Mesothelial cell of epicardium (in vitro differentiated cells): ENCODE results near the gene LRCH4. TPM values are rescaled to one million over a fixed set of nuclear protein-coding genes. Genes with fewer than 3 reads are reported as not detected.
"Not testable (repeated sequence)": the region's sequence is repeated elsewhere in the genome, so short reads cannot be mapped to it uniquely, and the experiment has no call there.

Source experiments
- DNase-seq, 2 experiments: peaks; one replicate each; pipeline ENCODE4 v3.0.0; 2021; ENCODE audit warnings: low spot score in 2 of 2; ENCODE audit not compliant: unreplicated experiment in 2 of 2
- H3K27ac Mint-ChIP-seq: 2 replicates; pipeline ENCODE4 v1.8.0; 2021; ENCODE audit warnings: mixed read lengths
- H3K27me3 Mint-ChIP-seq: 2 replicates; pipeline ENCODE4 v1.8.0; 2021; ENCODE audit warnings: low read depth, mixed read lengths
- H3K36me3 Mint-ChIP-seq: 2 replicates; pipeline ENCODE4 v1.8.0; 2021; ENCODE audit warnings: mixed read lengths
- H3K4me1 Mint-ChIP-seq: 2 replicates; pipeline ENCODE4 v1.8.0; 2021; ENCODE audit warnings: mixed read lengths
- H3K4me3 Mint-ChIP-seq: 2 replicates; pipeline ENCODE4 v1.8.0; 2021; ENCODE audit warnings: mild to moderate bottlenecking, moderate library complexity, mixed read lengths
- H3K9me3 Mint-ChIP-seq: 2 replicates; pipeline ENCODE4 v1.8.0; 2021; ENCODE audit warnings: mixed read lengths
- total RNA-seq: library from RNA; stranded (reverse); gene quantifications from 3 replicates; pipeline ENCODE4 v1.2.1, GENCODE V29; 2021
- TF ChIP-seq, protein P1 (sequence below): fragments of 200-600 bp; sonication (generic); IDR thresholded peaks from one replicate; pipeline ENCODE4 v1.5.0; 2021; ENCODE audit warnings: antibody characterized with exemption; ENCODE audit not compliant: unreplicated experiment

Gene LRCH4
- total RNA-seq, 1 donor from 2014 or later, result 127 TPM

DNA sequence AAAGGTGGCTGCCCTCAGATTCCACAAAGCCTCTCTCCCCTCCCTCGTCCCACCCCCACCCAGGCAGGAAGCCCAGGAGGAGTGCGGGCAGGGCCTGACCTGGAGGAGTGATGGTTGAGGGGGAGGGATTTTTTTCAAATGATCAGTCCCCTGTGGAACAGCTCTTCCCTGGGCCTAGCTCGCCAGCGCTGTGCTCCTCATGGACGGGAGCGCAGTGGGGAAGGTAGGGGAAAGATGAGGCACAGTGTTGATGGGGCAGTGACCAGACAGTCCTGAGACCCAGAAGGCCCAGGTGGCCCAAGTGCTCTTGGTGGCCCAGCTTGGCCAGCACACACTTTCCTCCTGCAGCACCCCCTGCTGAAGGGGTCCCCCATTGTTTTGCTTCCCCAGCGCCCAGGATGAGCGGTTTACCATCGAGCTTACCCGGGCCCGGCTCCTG lies 20.8 kb downstream of the LRCH4 start:
- H3K27ac Mint-ChIP-seq, result no peak overlapping the region
- peaks cover 19% of the 10 kb centered on the region for H3K4me1 Mint-ChIP-seq
- no peak for DNase-seq
- H3K4me3 Mint-ChIP-seq, result no peak overlapping the region
- TF ChIP-seq, protein P1, sequence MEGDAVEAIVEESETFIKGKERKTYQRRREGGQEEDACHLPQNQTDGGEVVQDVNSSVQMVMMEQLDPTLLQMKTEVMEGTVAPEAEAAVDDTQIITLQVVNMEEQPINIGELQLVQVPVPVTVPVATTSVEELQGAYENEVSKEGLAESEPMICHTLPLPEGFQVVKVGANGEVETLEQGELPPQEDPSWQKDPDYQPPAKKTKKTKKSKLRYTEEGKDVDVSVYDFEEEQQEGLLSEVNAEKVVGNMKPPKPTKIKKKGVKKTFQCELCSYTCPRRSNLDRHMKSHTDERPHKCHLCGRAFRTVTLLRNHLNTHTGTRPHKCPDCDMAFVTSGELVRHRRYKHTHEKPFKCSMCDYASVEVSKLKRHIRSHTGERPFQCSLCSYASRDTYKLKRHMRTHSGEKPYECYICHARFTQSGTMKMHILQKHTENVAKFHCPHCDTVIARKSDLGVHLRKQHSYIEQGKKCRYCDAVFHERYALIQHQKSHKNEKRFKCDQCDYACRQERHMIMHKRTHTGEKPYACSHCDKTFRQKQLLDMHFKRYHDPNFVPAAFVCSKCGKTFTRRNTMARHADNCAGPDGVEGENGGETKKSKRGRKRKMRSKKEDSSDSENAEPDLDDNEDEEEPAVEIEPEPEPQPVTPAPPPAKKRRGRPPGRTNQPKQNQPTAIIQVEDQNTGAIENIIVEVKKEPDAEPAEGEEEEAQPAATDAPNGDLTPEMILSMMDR, result no peak
- H3K9me3 Mint-ChIP-seq, result no peaks in the 10 kb centered on the region
- no peaks in the 10 kb centered on the region for H3K36me3 Mint-ChIP-seq
- no peaks in the 10 kb centered on the region for H3K27me3 Mint-ChIP-seq

DNA sequence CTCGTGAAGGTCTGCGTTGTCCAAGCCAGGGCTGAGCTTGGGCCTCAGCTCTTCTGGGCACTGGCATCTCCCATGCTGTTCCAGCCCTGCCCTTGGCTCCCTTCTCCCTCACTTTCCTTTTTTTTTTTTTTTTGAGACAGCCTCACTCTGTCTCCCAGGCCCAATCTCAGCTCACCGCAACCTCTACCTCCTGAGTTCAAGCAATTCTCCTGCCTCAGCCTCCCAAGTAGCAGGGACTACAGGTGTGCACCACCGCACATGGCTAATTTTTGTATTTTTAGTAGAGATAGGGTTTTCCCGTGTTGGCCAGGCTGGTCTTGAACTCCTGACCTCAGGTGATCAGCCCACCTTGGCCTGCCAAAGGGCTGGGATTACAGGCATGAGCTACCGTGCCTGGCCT lies 21.5 kb downstream of the LRCH4 start:
- H3K4me1 Mint-ChIP-seq, result peaks cover 17% of the 10 kb centered on the region
- H3K36me3 Mint-ChIP-seq, DNase-seq, H3K9me3 Mint-ChIP-seq, H3K4me3 Mint-ChIP-seq, H3K27ac Mint-ChIP-seq, H3K27me3 Mint-ChIP-seq: not testable (repeated sequence)

DNA sequence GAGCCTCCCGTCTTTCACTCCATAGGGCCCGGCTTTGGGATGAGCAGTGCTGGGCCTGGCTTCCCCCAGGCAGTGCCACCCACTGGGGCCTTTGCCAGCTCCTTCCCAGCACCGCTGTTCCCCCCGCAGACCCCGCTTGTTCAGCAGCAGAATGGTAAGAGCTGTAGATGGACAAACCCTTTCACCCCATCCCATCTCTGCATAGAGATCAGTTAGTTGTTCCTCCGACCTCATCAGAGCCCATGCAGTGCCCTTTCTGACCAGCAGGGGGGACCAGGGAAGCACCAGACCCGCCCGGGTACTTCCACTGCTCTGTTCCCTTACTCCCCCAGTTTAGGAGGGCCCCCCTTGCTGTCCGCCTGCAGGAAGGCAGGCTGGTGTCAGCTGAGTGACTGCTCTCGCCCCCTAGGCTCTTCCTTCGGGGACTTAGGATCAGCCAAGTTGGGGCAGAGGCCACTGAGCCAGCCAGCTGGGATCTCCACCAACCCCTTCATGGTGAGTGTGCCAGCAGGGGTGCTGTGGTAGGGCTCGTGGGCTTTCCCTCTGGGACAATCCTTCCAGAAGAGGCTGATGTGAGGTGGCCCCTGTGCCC lies 22.0 kb downstream of the LRCH4 start:
- H3K27ac Mint-ChIP-seq, result peak overlapping the region; percentile 43
- DNase-seq, result peak; percentile 67 to 90

DNA sequence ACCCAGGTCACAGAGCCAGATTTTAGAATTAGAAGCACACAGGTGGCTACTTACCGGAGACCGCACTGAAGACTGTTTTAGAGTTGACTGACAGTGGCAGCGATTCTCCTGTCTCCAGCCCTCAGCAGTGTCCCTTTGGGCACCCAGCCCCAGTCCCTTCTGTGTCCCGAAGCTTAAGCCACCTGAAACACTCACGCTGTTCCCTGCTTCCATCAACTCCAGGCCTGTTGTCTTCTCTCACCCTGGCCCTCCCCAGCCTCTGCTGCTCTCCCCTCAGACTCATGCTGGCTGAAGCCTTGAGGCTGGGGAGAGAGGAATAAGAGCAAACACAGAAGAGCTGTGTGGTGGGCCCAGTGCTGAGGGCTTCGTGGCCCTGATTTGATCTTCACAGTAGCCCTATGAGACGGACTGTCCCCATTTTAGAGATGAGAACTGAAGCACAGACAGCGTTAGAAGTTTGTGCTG lies 22.8 kb downstream of the LRCH4 start:
- no peaks in the 10 kb centered on the region for H3K36me3 Mint-ChIP-seq
- no peak overlapping the region for H3K4me3 Mint-ChIP-seq
- H3K4me1 Mint-ChIP-seq, result peaks cover 9% of the 10 kb centered on the region
- no peaks in the 10 kb centered on the region for H3K27me3 Mint-ChIP-seq
- H3K27ac Mint-ChIP-seq, result no peak overlapping the region
- TF ChIP-seq, protein P1, result no peak
- H3K9me3 Mint-ChIP-seq, result no peaks in the 10 kb centered on the region
- DNase-seq, result no peak

More for the DNA sequence above, 22.0 kb downstream of the LRCH4 start:
- TF ChIP-seq, protein P1, result peak; percentile 95
- Mint-ChIP-seq H3K27me3 (no peaks in the 10 kb centered on the region), H3K9me3 (no peaks in the 10 kb centered on the region), H3K4me1 (peaks cover 13% of the 10 kb centered on the region), H3K4me3 (no peak overlapping the region), H3K36me3 (no peaks in the 10 kb centered on the region)

DNA sequence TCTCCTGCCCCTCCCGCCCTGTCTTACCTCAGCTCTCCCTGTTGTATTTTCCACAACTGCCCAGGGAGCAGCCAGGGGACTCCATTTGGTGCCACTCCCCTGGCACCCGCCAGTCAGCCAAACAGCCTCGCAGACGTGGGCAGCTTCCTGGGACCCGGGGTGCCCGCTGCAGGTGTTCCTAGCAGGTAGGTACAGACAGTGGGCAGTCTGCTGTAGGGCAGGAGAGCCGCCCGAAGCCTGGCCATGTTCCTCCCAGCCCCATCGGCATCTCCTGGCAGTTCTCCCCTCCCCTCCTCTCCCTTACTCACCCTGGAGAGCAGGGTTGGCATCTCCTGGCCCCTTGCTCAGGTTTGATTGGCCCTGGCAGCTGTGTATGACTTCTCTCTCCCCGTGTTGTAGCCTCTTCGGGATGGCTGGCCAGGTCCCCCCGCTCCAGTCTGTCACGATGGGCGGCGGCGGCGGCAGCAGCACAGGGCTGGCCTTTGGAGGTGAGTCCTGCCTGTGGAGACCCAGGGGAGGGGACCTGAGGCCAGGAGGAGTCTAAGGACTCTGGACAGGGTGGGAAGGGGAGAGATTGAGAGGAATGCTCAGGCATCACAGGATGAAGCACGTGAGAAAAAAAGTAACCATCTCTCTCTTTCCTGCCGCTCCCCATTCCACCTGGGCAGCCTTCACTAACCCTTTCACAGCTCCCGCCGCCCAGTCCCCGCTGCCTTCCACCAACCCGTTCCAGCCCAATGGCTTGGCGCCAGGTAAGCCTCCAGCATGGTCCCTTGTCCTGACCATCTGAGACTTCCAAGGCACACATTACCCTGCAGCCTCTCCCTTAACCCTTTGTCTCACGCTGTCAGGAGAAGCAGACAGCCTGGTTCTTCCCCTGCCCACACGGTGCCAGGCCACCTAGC lies 23.5 kb downstream of the LRCH4 start:
- no peaks in the 10 kb centered on the region for H3K36me3 Mint-ChIP-seq
- TF ChIP-seq, protein P1, result no peak
- DNase-seq, result no peak
- H3K4me1 Mint-ChIP-seq, result peaks cover 6% of the 10 kb centered on the region
- no peak overlapping the region for H3K4me3 Mint-ChIP-seq
- no peak overlapping the region for H3K27ac Mint-ChIP-seq
- no peaks in the 10 kb centered on the region for H3K27me3 Mint-ChIP-seq
- H3K9me3 Mint-ChIP-seq, result no peaks in the 10 kb centered on the region
